Measurements from ENCODE around the gene CFAP221. TPM values are rescaled to one million over a fixed set of nuclear protein-coding genes. Genes with fewer than 3 reads are reported as not detected.
A peak's percentile ranks its signal among the peaks of the same experiment; 100 is the strongest.

The CFAP221 gene
- total RNA-seq, 1 donor from 2014 or later: 0.79 TPM

- no peak for DNase-seq
- intact Hi-C loops (cut with micrococcal nuclease): no loop called here
- no peak for ATAC-seq
These were observed 85.1 kb downstream of the CFAP221 start for GRCh38 chr2:119629323-119629825.

- no peak for DNase-seq
- intact Hi-C loops (cut with micrococcal nuclease): no loop called here
- ATAC-seq: no peak
These were observed 85.9 kb downstream of the CFAP221 start for GRCh38 chr2:119630121-119630520.

- intact Hi-C loops (cut with micrococcal nuclease): no loop called here
- no peak for ATAC-seq
- no peak for DNase-seq
These were observed 93.1 kb downstream of the CFAP221 start for GRCh38 chr2:119637371-119637770.

- ATAC-seq: no peak
These were observed 94.0 kb downstream of the CFAP221 start for GRCh38 chr2:119638246-119638645.

GRCh38 chr2:119638685-119639554 lies 94.7 kb downstream of the CFAP221 start:
- ATAC-seq (no peak), DNase-seq (no peak)
- intact Hi-C loops (cut with micrococcal nuclease): no loop called here

More at GRCh38 chr2:119638246-119638645, 94.0 kb downstream of the CFAP221 start:
- intact Hi-C loops (cut with micrococcal nuclease): no loop called here
- DNase-seq: no peak

GRCh38 chr2:119641562-119642258 lies 97.5 kb downstream of the CFAP221 start:
- intact Hi-C loops (cut with micrococcal nuclease): no loop called here
- peak; percentile 71 for DNase-seq

GRCh38 chr2:119644186-119644585 lies 99.9 kb downstream of the CFAP221 start:
- DNase-seq (no peak), ATAC-seq (no peak)
- intact Hi-C loops (cut with micrococcal nuclease): no loop called here

More at GRCh38 chr2:119641562-119642258, 97.5 kb downstream of the CFAP221 start:
- ATAC-seq: peak; percentile 87

GRCh38 chr2:119645173-119645855 lies 101.1 kb downstream of the CFAP221 start:
- intact Hi-C loops (cut with micrococcal nuclease): no loop called here
- no peak for ATAC-seq

GRCh38 chr2:119646149-119646548 lies 101.9 kb downstream of the CFAP221 start:
- intact Hi-C loops (cut with micrococcal nuclease): no loop called here
- no peak for DNase-seq
- ATAC-seq: no peak

More at GRCh38 chr2:119645173-119645855, 101.1 kb downstream of the CFAP221 start:
- no peak for DNase-seq

- no peak for ATAC-seq
- intact Hi-C loops (cut with micrococcal nuclease): no loop called here
- no peak for DNase-seq
These were observed 103.4 kb downstream of the CFAP221 start for GRCh38 chr2:119647440-119648169.

GRCh38 chr2:119649364-119649917 lies 105.2 kb downstream of the CFAP221 start:
- intact Hi-C loops (cut with micrococcal nuclease): no loop called here
- ATAC-seq (no peak), DNase-seq (no peak)

GRCh38 chr2:119650206-119650605 lies 106.0 kb downstream of the CFAP221 start:
- no peak for DNase-seq
- intact Hi-C loops (cut with micrococcal nuclease): no loop called here
- ATAC-seq: no peak

- no peak for ATAC-seq
- DNase-seq: no peak
- intact Hi-C loops (cut with micrococcal nuclease): no loop called here
These were observed 106.7 kb downstream of the CFAP221 start for GRCh38 chr2:119650846-119651370.

- no peak for ATAC-seq
- intact Hi-C loops (cut with micrococcal nuclease): no loop called here
These were observed 113.4 kb downstream of the CFAP221 start for GRCh38 chr2:119657466-119658145.

GRCh38 chr2:119659601-119660342 lies 115.5 kb downstream of the CFAP221 start:
- intact Hi-C loops (cut with micrococcal nuclease): loop anchor here (10.0 kb wide), 1 partner anchor 255 kb away; no protein-coding TSS in a partner anchor
- ATAC-seq: peak; percentile 44
- peak; percentile 37 for DNase-seq

More at GRCh38 chr2:119657466-119658145, 113.4 kb downstream of the CFAP221 start:
- DNase-seq: no peak

- intact Hi-C loops (cut with micrococcal nuclease): loop anchor here (10.0 kb wide), 1 partner anchor 256 kb away; no protein-coding TSS in a partner anchor
- DNase-seq: no peak
- ATAC-seq: no peak
These were observed 116.1 kb downstream of the CFAP221 start for GRCh38 chr2:119660343-119660658.

- intact Hi-C loops (cut with micrococcal nuclease): loop anchor here (10.0 kb wide), 1 partner anchor 257 kb away; no protein-coding TSS in a partner anchor
- ATAC-seq (no peak), DNase-seq (no peak)
These were observed 118.0 kb downstream of the CFAP221 start for GRCh38 chr2:119662297-119662696.

Measured in left ventricle myocardium superior (tissue), 1 donor.